Daoy (cell line): ENCODE data around the gene DRICH1. TPM values are rescaled to one million over a fixed set of nuclear protein-coding genes. Genes with fewer than 3 reads are reported as not detected.
"Not testable (repeated sequence)": the region's sequence is repeated elsewhere in the genome, so short reads cannot be mapped to it uniquely, and the experiment has no call there.

Experiments used
- DNase-seq: peaks from one replicate; pipeline ENCODE4 v3.0.0-alpha.2; 2015; ENCODE audit warnings: low read depth
- total RNA-seq: library from RNA; depleted of rRNA; stranded (reverse); fragments of >200 nt; shearing (Covaris generic); gene quantifications from 2 replicates; pipeline ENCODE4 v1.2.3, GENCODE V29; 2014; rRNA removed

Gene DRICH1
- total RNA-seq = not detected in 2 replicates

- DNase-seq = no peak
Measured at GRCh38 chr22:23632178-23632577, at the start of gene DRICH1. TSS of gene DRICH1 (minus strand) at chr22:23632321. CDS start at chr22:23632023, 298 bp downstream.

- DNase-seq = no peak
Measured at GRCh38 chr22:23681026-23681809, 49.1 kb upstream of the DRICH1 start.

GRCh38 chr22:23678133-23678532, 46.0 kb upstream of the DRICH1 start:
- DNase-seq = no peak

GRCh38 chr22:23677701-23677995, 45.5 kb upstream of the DRICH1 start:
- no peak for DNase-seq

- DNase-seq = not testable (repeated sequence)
Measured at GRCh38 chr22:23676841-23677700, 45.0 kb upstream of the DRICH1 start.

GRCh38 chr22:23675502-23676415, 43.6 kb upstream of the DRICH1 start:
- peak; percentile 37 for DNase-seq

- DNase-seq = not testable (repeated sequence)
Measured at GRCh38 chr22:23674886-23675501, 42.9 kb upstream of the DRICH1 start.

- no peak for DNase-seq
Measured at GRCh38 chr22:23673826-23674690, 41.9 kb upstream of the DRICH1 start.

- no peak for DNase-seq
Measured at GRCh38 chr22:23673050-23673620, 41.0 kb upstream of the DRICH1 start.

GRCh38 chr22:23672307-23673049, 40.4 kb upstream of the DRICH1 start:
- not testable (repeated sequence) for DNase-seq

- not testable (repeated sequence) for DNase-seq
Measured at GRCh38 chr22:23671387-23671786, 39.3 kb upstream of the DRICH1 start.

GRCh38 chr22:23670378-23671295, 38.5 kb upstream of the DRICH1 start:
- DNase-seq = peak; percentile 34

- not testable (repeated sequence) for DNase-seq
Measured at GRCh38 chr22:23660381-23660780, 28.3 kb upstream of the DRICH1 start.

- no peak for DNase-seq
Measured at GRCh38 chr22:23657727-23658126, 25.6 kb upstream of the DRICH1 start.

- DNase-seq = no peak
Measured at GRCh38 chr22:23655891-23656475, 23.9 kb upstream of the DRICH1 start.

- DNase-seq = no peak
Measured at GRCh38 chr22:23652711-23653110, 20.6 kb upstream of the DRICH1 start.

GRCh38 chr22:23652286-23652685, 20.2 kb upstream of the DRICH1 start:
- no peak for DNase-seq

- no peak for DNase-seq
Measured at GRCh38 chr22:23651676-23652075, 19.6 kb upstream of the DRICH1 start.
